GM18526 (cell line): Measurements from ENCODE around the gene ENO3.

Experiments
- POLR2A ChIP-seq: IDR thresholded peaks from 3 replicates; pipeline ENCODE4 v1.6.1; 2011; ENCODE audit not compliant: insufficient read length; ENCODE audit errors: extremely low read depth

The ENO3 gene

DNA sequence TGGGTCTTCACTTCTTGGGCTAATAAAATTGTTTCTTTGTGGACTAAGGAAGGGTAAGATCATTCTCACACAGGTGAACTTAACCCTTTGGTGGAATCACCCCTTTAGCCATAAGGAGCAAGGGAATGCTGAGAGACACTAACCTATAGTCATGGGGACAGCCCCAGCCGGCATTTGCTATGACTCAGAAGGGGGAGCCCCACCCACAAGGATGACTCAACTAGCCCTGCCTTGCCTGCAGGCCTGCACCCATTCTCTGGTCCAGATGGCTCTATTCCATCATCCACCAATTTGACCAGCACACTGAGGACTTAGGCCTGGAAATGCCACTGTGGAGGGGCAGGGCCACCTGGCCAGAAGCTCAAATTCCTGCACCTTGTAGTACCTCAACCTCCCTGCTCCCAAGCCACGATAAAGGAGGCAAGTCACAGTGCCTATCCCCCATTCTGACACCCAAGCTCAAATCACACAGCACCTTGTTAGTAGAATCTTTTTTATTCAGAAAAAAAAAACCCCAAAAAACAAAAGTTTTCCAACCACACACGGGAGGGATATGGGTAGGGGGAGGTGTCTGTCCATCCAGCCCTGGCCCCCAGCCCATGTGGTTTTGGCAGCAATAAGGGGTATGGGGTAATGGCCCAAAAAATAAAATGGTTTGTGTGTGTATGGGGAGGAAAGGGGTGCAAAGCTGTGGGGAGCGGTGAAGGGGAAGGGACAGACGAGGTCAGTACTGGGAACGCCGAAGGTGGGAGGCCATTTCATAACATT is 5.6 kb upstream of the ENO3 start:
- peak; percentile 50 for TF ChIP-seq POLR2A

DNA sequence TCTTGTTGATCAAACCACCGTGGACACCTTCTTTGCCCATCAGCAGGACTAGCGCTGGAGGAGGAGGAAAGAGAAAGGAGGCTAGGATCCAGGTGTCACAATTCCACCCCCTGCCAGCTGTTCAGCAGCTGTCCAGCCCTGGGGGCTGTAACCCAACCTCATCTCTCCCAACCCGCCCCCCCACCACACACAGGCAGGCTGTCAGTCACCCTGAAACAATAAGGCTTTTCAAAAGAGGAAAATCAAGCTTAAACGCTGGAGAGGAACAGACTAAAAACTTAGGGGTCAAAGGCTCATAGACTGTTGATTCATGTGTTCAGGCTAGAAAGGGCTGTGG is 5.0 kb upstream of the ENO3 start:
- no peak for TF ChIP-seq POLR2A

DNA sequence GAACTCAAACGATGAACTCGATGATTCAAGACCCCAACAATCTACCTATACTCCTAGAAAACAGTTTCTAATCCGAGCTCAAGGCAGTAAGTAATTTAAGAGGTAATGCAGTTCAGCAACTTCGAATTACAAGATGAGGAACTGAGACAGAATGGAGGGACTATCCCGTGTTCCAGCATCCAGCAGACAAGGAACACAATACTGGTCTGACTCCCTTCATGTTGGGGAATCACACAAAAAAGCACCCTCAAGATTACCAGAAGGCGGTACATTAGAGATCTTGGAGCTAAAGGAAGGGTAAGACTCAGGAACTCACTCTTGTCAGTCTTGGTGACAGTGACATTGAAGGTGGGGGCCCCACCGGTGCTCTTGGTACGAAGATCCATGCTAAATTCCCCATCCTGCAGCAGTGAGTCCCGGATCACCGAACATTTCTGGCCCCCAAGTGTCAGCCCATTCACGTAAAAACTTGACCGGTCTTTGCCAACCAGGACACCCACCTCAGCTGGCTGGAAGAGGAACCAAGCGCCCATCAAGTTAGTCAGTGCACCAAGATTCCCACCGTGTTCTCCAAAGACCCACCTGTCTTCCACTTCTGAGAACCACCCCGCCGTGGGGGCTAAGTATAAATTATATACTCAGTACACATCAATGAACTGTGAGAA is 4.5 kb upstream of the ENO3 start:
- no peak for TF ChIP-seq POLR2A

DNA sequence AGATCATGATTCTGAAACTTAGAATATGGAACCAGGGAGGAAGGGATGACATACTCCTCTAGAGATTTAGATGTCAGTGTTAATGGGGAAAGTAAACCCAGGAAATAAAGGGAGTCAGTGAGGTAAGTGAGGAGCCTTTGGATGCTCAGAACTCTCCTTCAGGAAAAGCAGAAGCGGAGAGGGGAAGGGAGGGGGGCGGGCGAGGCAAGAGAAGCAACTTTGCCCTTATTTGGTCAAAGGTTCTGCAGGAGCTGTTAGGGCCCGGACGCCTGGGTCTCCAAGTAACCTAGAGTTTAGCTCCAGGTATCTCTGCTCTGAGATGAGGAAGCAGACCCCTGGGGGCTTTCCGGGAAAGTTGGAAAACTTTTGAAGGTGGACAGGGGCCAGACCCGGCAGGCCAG is 3.9 kb upstream of the ENO3 start:
- TF ChIP-seq POLR2A: no peak

DNA sequence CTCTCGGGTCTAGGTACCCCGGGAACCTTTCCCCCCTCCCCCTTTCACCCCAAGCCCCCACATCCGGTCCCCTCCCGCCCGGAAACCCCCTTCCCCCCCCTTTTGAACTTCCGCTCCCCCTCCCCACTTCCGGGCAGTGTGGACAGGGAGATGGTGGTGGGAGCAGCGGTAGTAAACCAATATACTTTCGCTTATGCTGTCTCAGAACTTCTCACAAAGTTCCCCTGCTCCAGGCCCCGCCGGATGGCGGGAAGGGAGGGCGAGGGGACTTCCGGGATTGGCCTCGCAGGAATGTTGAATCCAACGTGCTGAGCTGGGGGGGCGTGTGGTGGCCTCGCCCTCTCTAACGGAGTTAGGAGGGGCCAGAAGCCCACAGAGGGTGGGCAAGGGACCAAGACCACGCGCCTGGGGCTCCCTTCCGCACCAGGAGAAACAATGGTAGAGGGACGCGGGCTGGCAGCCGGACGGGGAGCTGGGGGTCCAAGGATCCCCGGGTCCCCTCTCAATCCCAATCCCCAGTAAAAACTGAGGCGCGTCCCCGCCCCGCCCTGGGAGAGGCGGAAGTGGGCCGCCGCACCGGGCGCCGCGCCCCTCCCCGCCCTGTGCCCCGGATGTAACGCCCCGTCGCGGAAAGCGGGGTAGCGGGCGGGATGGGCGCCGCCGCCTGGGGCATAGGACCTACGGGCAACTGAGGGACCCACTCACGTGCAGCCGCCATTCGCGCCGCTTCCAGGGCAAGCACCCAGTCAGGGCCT is 3.3 kb upstream of the ENO3 start:
- TF ChIP-seq POLR2A: peak; percentile 40

DNA sequence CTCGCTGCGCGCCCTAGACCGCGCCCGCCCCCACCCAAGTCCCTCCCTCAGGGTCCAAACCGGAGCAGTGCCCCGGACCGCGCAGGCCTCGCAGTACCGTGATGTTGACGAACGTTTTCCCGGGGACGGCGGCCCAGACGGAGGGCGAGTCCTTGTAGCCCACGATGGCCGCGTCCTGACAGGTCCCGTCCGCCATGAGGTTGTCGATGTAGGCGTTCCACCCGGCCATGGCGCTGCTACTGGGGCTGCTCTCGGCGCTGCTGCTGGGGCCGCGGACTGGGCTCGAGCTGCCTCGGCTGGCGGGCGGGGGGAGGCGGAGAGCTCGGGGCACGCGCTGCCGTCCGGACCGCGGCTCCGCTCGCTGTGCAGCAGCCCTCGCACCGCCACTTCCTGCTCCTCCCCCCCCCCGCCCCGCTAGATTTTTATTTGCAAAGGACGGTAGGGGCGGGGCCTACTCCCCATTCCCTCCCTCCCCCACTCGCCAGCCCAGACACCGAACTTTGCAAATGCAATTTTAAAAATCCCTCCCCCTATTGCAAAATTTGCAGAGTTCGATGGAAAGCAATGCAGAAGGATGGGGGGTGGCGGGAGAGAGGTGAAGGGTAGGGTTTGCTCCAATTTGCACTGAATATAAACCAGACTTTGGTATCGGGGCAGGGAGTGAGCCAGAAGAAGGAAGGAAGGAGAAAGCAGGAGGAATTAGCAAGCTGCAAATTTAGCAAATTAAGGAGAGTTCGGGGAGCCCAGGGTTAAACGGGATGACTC is 2.6 kb upstream of the ENO3 start, which contains the start of gene PFN1:
TSS of gene PFN1 (minus strand) at position 365 of the 765 bp plus-strand sequence. CDS start at position 229, 136 bp downstream.
- TF ChIP-seq POLR2A: peak; percentile 96

DNA sequence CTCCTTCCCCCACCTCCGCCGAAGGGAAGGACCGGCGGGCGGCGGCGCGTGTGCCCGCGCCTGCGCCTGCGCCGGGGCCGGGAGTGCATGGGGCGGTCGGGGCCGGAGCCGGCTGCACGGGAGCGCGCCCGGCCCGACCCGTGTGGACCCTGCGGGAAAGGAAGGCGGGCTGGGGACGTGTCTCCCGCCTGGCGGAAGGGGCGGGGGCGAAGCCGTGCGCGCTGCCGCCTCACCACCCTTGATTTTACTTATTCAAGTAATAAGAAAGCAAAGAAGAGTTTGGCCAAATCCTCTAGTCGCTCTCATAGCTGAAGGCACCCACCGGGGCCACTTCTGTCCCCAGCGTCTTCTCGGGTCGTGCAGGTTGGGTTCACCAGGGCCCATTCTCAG is 2.0 kb upstream of the ENO3 start:
- TF ChIP-seq POLR2A: peak; percentile 44

DNA sequence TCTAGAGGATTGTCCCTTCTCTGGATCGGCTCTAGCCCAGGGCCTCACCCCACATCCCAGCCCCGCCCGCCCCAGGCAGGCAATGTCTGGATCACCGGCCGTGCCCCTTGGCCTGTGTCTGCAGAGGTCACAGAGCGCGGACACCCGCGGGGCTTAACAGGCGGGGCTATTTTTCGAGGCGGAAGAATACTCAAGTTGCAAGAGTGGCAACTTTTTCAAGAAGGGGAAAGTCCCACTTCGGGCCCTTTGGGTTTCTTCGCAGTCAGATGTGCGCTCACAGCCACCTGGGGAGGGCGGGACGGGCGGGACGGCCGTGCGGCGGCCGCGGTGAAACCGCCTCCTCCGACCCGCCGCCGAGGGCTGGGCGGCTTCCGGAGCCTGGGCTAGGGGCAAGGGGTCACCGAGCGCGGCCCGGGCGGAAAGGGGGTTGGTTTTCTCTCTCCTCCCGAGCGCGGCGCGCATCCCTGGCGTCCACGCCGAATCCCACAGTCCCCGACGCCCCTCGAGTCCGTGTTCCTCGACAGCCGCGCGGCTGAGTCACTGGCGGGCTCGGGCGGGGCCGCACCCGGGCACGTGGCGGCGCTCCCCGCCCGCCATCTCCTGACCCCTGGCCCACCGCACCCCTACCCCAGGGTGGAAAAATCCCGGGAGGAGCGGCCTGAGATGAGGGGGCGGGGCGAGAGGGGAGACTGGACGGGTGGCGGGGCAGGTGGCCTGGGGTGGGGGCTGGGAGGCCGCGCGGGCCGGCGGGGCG is 1.4 kb upstream of the ENO3 start:
- TF ChIP-seq POLR2A: peak; percentile 52

DNA sequence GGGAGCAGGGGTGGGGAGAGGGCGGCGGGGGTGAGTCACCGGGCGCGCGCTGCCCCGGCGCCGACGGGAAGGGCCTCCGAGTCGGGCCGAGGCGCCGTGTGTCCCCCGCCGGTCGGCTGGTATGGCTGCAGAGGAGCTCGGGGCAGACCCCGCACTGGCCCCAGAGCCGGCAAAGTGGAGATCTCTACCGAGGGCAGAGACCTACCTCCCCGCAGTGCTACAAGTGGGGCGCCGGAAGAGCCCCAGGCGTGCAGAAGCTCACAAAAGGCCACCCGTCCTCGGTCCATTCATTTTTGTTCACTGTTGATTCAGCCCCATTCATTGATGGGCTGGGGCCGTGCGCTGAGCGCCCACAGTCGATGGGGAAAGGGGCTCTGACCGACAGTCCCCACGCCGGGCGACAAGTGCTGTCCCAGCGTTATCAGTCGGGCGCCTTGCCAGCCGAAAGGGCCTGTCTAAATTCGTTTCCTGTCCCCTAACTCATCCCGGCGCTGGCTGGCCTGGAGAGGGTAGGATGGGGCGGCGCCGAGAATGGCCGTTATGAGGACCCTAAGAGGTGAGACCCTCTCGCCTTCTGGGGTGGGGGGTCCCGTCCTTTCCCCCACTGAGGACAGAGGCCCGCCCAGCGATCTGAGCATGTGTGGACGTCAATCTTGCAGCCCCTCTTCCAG is 709 bp upstream of the ENO3 start:
- peak; percentile 37 for TF ChIP-seq POLR2A

DNA sequence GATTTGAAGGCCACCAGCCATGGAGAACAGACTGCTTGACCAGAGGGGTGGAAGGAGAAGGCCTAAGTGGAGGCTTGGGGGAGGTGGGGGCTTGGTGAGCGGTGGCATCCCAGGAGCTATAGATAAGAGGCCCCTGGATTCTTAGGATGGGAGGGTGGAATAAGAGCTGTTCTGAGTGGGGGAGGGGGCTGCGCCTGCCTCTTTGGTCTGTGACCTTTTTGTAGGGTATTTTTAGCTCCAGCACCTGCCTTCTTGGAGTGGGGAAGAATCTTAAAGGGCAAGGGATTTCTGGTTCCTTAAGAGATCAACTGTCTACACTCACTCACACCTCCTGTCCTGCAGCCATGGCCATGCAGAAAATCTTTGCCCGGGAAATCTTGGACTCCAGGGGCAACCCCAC is 567 bp downstream of the ENO3 start:
- no peak for TF ChIP-seq POLR2A

DNA sequence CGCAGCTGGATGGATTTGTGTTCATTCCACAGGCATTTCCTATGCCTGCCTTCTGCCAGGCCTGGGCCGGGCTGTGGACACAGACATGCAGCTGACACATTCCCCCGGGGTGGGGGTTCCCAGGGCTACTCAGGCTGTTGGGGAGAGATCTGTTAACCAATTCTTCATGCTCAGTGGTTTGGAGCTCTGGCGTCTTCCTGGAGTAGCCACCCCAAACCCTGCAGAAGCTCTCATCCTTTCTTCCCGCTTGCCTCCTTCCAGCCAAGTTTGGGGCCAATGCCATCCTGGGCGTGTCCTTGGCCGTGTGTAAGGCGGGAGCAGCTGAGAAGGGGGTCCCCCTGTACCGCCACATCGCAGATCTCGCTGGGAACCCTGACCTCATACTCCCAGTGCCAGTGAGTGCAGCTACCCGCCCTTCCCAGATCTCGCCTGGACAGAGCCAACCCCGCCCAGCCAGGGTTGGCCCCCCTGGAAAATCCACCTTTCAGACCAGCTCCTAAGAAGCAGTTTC is 2.6 kb downstream of the ENO3 start:
- no peak for TF ChIP-seq POLR2A

DNA sequence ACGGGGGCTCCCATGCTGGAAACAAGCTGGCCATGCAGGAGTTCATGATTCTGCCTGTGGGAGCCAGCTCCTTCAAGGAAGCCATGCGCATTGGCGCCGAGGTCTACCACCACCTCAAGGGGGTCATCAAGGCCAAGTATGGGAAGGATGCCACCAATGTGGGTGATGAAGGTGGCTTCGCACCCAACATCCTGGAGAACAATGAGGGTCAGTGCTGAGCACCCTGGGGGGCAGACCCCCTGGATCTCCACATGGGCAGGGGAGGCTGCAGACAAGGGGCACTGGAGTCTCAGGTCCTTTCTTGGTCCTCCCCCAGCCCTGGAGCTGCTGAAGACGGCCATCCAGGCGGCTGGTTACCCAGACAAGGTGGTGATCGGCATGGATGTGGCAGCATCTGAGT is 4.2 kb downstream of the ENO3 start:
- no peak for TF ChIP-seq POLR2A

DNA sequence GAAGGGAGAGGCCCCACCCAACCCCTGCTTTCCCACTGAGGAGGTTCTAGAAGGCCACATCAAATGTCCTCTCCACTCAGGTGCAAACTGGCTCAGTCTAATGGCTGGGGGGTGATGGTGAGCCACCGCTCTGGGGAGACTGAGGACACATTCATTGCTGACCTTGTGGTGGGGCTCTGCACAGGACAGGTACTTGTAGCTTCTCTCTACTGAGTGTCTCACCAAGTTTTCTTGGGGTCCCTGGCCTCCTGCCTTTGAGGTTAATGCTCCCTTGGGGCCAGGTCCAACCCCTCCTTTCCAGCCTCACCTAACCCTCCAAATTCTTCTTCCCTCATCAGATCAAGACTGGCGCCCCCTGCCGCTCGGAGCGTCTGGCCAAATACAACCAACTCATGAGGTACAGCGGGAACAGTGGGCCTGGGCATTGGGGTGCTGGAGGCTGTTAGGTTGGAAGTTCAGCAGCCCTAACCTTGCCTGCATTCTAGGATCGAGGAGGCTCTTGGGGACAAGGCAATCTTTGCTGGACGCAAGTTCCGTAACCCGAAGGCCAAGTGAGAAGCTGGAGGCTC is 5.7 kb downstream of the ENO3 start:
- TF ChIP-seq POLR2A: no peak

DNA sequence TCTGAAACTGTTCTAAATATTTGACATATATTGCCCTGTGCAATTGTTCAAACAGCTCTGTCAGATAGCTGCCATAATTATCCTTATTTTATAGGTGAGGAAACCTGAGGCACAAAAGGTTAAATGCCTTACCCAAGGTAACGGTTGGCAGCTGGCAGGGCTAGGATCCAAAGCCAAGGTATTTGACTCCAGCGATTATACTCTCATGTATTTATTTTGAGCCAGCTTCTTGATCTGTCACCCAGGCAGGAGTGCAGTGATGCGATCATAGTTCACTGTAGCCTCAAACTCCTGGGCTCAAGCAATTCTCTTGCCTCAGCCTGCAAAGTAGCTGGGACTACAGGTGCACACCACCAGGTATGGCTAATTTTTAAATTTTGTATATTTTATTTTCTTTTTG is 7.2 kb downstream of the ENO3 start:
- TF ChIP-seq POLR2A: no peak
